Endothelial cell (in vitro differentiated cells): ENCODE data around the gene ITGB6. TPM values are rescaled to one million over a fixed set of nuclear protein-coding genes. Genes with fewer than 3 reads are reported as not detected.

Experiments
- DNase-seq: peaks from one replicate; pipeline ENCODE4 v3.0.0; 2021; ENCODE audit warnings: low spot score
- H3K27ac Mint-ChIP-seq: one replicate; pipeline ENCODE4 v1.8.0; 2021; ENCODE audit warnings: mixed read lengths, inconsistent platforms; ENCODE audit not compliant: unreplicated experiment
- H3K27me3 Mint-ChIP-seq: one replicate; pipeline ENCODE4 v1.8.0; 2021; ENCODE audit warnings: mild to moderate bottlenecking, moderate library complexity, mixed read lengths, inconsistent platforms; ENCODE audit not compliant: unreplicated experiment
- H3K36me3 Mint-ChIP-seq: one replicate; pipeline ENCODE4 v1.8.0; 2021; ENCODE audit warnings: mild to moderate bottlenecking, low read depth, mixed read lengths, inconsistent platforms; ENCODE audit not compliant: unreplicated experiment
- H3K4me1 Mint-ChIP-seq: one replicate; pipeline ENCODE4 v1.8.0; 2021; ENCODE audit warnings: mild to moderate bottlenecking, mixed read lengths, inconsistent platforms; ENCODE audit not compliant: unreplicated experiment
- H3K4me3 Mint-ChIP-seq: one replicate; pipeline ENCODE4 v1.8.0; 2021; ENCODE audit warnings: mild to moderate bottlenecking, mixed read lengths, inconsistent platforms; ENCODE audit not compliant: unreplicated experiment
- H3K9me3 Mint-ChIP-seq: one replicate; pipeline ENCODE4 v1.8.0; 2021; ENCODE audit warnings: mixed read lengths, inconsistent platforms; ENCODE audit not compliant: unreplicated experiment
- total RNA-seq: library from RNA; stranded (reverse); fragmentation: NEBNext Ultra II Directional; extraction: Animal tissue kit (Norgen Biotek cat#: 25700); gene quantifications from one replicate; pipeline ENCODE4 v1.2.1, GENCODE V29; 2021; ENCODE audit not compliant: unreplicated experiment
- TF ChIP-seq, protein P1 (sequence below): fragments of 200-600 bp; sonication (generic); IDR thresholded peaks from one replicate; pipeline ENCODE4 v1.5.0; 2021; ENCODE audit warnings: antibody characterized with exemption; ENCODE audit not compliant: unreplicated experiment

ITGB6 gene
- total RNA-seq, 1 donor from 2014 or later, result not detected

DNA sequence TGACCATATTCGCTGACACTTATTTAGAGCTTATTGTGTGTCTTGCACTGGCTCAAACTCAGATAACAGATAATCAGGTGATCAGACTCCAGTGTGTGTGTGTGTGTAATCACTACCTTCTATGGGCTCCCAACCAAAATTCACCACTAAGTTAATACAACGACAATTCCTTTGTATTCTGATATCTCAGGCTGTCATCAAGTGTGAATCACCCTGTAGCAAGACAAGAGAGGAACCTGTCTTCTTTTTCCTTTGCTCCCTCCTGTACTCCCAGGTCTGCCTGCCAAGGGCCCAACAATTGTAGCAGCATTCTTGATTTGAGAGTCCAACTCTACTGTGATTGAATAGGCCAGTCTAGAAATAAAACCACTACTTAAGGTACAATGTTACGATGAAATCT, 25.8 kb downstream of the ITGB6 start:
- no peak overlapping the region for H3K27ac Mint-ChIP-seq
- no peak for DNase-seq
- no peak overlapping the region for H3K4me3 Mint-ChIP-seq
- H3K36me3 Mint-ChIP-seq, result no peaks in the 10 kb centered on the region
- no peaks in the 10 kb centered on the region for H3K4me1 Mint-ChIP-seq
- TF ChIP-seq, protein P1, sequence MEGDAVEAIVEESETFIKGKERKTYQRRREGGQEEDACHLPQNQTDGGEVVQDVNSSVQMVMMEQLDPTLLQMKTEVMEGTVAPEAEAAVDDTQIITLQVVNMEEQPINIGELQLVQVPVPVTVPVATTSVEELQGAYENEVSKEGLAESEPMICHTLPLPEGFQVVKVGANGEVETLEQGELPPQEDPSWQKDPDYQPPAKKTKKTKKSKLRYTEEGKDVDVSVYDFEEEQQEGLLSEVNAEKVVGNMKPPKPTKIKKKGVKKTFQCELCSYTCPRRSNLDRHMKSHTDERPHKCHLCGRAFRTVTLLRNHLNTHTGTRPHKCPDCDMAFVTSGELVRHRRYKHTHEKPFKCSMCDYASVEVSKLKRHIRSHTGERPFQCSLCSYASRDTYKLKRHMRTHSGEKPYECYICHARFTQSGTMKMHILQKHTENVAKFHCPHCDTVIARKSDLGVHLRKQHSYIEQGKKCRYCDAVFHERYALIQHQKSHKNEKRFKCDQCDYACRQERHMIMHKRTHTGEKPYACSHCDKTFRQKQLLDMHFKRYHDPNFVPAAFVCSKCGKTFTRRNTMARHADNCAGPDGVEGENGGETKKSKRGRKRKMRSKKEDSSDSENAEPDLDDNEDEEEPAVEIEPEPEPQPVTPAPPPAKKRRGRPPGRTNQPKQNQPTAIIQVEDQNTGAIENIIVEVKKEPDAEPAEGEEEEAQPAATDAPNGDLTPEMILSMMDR, result no peak
- no peaks in the 10 kb centered on the region for H3K9me3 Mint-ChIP-seq
- H3K27me3 Mint-ChIP-seq, result no peaks in the 10 kb centered on the region

DNA sequence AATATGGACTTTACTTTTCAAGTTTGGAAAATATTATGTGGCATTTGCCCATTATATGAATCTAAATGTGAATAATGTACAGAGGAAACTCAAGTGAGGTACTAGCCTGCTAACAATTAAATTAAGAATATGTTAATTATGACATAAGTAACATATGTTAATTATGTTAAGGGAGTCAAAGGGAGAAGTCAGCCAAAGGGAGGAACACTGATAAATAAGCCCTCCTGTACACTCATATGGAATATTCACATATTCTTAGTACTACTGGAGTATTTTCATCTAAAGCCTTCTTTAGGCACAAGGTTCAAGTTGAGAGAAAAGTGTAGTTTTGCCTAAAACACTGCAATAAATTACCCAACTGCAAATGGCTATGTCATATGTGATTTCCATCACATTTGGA, 30.1 kb downstream of the ITGB6 start:
- no peak overlapping the region for H3K27ac Mint-ChIP-seq
- H3K4me3 Mint-ChIP-seq, result no peak overlapping the region
- no peaks in the 10 kb centered on the region for H3K9me3 Mint-ChIP-seq
- no peak for DNase-seq
- TF ChIP-seq, protein P1, result no peak
- H3K4me1 Mint-ChIP-seq, result no peaks in the 10 kb centered on the region
- no peaks in the 10 kb centered on the region for H3K27me3 Mint-ChIP-seq
- H3K36me3 Mint-ChIP-seq, result no peaks in the 10 kb centered on the region

DNA sequence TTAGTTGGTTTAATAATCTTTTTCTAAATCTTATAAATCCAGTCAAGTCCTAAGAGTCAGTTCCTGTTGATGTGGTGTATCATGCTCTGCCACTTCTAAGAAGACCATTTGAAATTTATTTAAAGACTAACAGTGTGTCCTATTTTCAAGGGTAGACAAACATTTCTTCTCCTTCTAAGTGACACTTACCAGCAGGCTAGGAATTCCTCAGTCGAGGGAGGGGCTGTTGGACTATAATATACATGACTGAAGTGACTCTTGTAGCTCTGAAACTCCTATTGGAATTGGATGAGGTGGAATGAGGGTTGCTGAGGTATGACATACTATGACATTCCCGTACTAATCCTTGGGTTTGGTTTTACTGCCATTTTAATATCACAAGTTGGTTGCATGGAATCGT, 30.6 kb downstream of the ITGB6 start:
- Mint-ChIP-seq H3K27ac (no peak overlapping the region), H3K4me1 (no peaks in the 10 kb centered on the region), H3K36me3 (no peaks in the 10 kb centered on the region), H3K27me3 (no peaks in the 10 kb centered on the region), H3K9me3 (no peaks in the 10 kb centered on the region), H3K4me3 (no peak overlapping the region)
- TF ChIP-seq, protein P1, result no peak
- no peak for DNase-seq

DNA sequence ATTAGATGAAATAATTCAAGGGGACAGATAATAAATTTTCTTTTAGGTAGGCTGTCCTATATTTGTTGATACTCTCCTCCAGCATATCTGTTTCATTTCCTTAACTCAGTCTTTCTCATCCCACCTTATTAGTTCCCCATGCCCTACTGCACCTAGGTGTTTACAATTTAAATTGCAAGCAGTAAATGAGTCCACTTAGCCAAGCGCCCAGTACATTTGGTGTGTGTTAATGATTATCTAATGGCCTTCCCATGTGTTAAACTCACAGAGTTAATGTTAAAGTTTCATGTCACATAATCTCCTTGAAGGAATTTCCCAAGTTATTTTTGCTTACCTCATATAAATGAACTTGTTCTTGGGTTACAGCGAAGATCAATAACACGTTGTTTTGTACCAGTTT, 31.2 kb downstream of the ITGB6 start:
- no peaks in the 10 kb centered on the region for H3K27me3 Mint-ChIP-seq
- no peaks in the 10 kb centered on the region for H3K9me3 Mint-ChIP-seq
- TF ChIP-seq, protein P1, result no peak
- no peak overlapping the region for H3K4me3 Mint-ChIP-seq
- H3K36me3 Mint-ChIP-seq, result no peaks in the 10 kb centered on the region
- H3K4me1 Mint-ChIP-seq, result no peaks in the 10 kb centered on the region
- no peak overlapping the region for H3K27ac Mint-ChIP-seq
- DNase-seq, result no peak

DNA sequence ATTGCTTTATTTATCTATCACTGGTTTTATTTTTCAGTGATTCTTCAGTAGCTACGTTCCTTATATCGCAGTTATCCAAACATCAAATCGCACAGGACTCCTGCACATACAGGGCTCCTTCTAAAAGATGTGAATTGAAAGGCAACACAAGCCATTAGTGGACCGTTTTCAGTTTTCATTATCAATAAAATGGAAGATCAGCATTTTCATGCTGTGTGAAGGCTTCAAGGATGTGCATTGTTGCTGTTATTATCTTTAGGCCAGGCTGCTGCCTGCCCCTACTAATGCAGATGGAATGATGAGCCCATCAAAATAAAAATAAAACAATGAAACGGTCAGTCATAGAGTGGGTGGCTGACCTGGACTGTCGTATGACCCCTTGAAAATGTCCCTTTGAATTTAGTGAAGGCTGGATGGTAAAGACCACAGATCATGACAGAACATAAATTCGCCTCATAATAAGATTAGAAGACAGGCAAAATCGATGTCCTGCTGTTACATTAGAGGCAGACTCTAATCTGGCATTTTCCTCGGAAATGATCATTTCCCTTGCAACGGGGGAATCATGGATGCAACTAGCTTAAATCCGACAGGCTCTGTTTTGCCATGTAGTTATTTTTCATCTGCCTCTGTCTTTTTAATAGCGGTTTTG, 32.9 kb downstream of the ITGB6 start:
- H3K4me1 Mint-ChIP-seq, result no peaks in the 10 kb centered on the region
- no peaks in the 10 kb centered on the region for H3K27me3 Mint-ChIP-seq
- H3K36me3 Mint-ChIP-seq, result no peaks in the 10 kb centered on the region
- H3K27ac Mint-ChIP-seq, result no peak overlapping the region
- no peak overlapping the region for H3K4me3 Mint-ChIP-seq
- H3K9me3 Mint-ChIP-seq, result no peaks in the 10 kb centered on the region
- TF ChIP-seq, protein P1, result no peak
- DNase-seq, result no peak
